GM23338 (cell line): ENCODE measurements around the gene UCN2. TPM values are rescaled to one million over a fixed set of nuclear protein-coding genes. Genes with fewer than 3 reads are reported as not detected.
A peak's percentile ranks its signal among the peaks of the same experiment; 100 is the strongest.

Experiments used
- ATAC-seq: fragments of 200-7000 bp; cut with Tn5 transposase; 3 replicates; pipeline ENCODE4 v1.9.1; 2020
- DNase-seq: peaks from one replicate; pipeline ENCODE4 v3.0.0-alpha.2; 2015; ENCODE audit warnings: low spot score
- H2AFZ ChIP-seq: fragments of 200-600 bp; sonication (generic); 2 replicates; pipeline ENCODE4 v1.8.0; 2016; ENCODE audit warnings: antibody characterized with exemption, mild to moderate bottlenecking, moderate library complexity
- H3F3A ChIP-seq: fragments of 200-600 bp; sonication (generic); replicated peaks from 2 replicates; pipeline ENCODE4 v1.8.0; 2017; ENCODE audit warnings: antibody characterized with exemption, mixed run types, low read depth
- H3K27ac ChIP-seq: fragments of 200-600 bp; sonication (generic); 2 replicates; pipeline ENCODE4 v1.6.1; 2016; ENCODE audit warnings: low read depth
- H3K27me3 ChIP-seq: fragments of 200-600 bp; sonication (generic); 2 replicates; pipeline ENCODE4 v1.8.0; 2016; ENCODE audit warnings: mild to moderate bottlenecking, mixed run types, moderate library complexity; ENCODE audit not compliant: insufficient read depth
- H3K36me3 ChIP-seq: fragments of 200-600 bp; sonication (generic); 2 replicates; pipeline ENCODE4 v1.8.0; 2016; ENCODE audit warnings: mild to moderate bottlenecking; ENCODE audit not compliant: insufficient read depth
- H3K4me1 ChIP-seq: fragments of 200-600 bp; sonication (generic); 2 replicates; pipeline ENCODE4 v1.8.0; 2016; ENCODE audit warnings: mild to moderate bottlenecking, moderate library complexity; ENCODE audit not compliant: insufficient read depth
- H3K4me2 ChIP-seq: fragments of 200-600 bp; sonication (generic); 2 replicates; pipeline ENCODE4 v1.7.1; 2017; ENCODE audit warnings: mixed run types
- H3K4me3 ChIP-seq: fragments of 200-600 bp; sonication (generic); 2 replicates; pipeline ENCODE4 v1.6.1; 2016; ENCODE audit warnings: mixed run types
- H3K79me2 ChIP-seq: fragments of 200-600 bp; sonication (generic); replicated peaks from 2 replicates; pipeline ENCODE4 v1.8.0; 2017; ENCODE audit warnings: mild to moderate bottlenecking; ENCODE audit not compliant: insufficient read depth
- H3K9me2 ChIP-seq: fragments of 200-600 bp; sonication (generic); 2 replicates; pipeline ENCODE4 v1.8.0; 2017; ENCODE audit not compliant: insufficient read depth
- H4K20me1 ChIP-seq: fragments of 200-600 bp; sonication (generic); replicated peaks from 2 replicates; pipeline ENCODE4 v1.8.0; 2017; ENCODE audit warnings: mild to moderate bottlenecking; ENCODE audit not compliant: insufficient read depth
- H3K27ac Mint-ChIP-seq: 2 replicates; pipeline ENCODE4 v1.8.0; 2020; ENCODE audit warnings: inconsistent platforms, mild to moderate bottlenecking, moderate library complexity, mixed read lengths
- H3K27me3 Mint-ChIP-seq: 3 replicates; pipeline ENCODE4 v1.8.0; 2022; ENCODE audit warnings: low read depth, mild to moderate bottlenecking, moderate library complexity, mixed read lengths, inconsistent platforms; ENCODE audit not compliant: insufficient read depth, poor library complexity
- H3K36me3 Mint-ChIP-seq: 3 replicates; pipeline ENCODE4 v1.8.0; 2021; ENCODE audit warnings: low read depth, mild to moderate bottlenecking, inconsistent platforms, moderate library complexity, mixed read lengths
- H3K4me1 Mint-ChIP-seq: 3 replicates; pipeline ENCODE4 v1.8.0; 2020; ENCODE audit warnings: mild to moderate bottlenecking, inconsistent platforms, mixed read lengths
- H3K4me3 Mint-ChIP-seq: 3 replicates; pipeline ENCODE4 v1.8.0; 2021; ENCODE audit warnings: moderate library complexity, mild to moderate bottlenecking, inconsistent platforms, mixed read lengths
- H3K9me3 Mint-ChIP-seq: 3 replicates; pipeline ENCODE4 v1.8.0; 2020; ENCODE audit warnings: moderate library complexity, mild to moderate bottlenecking, inconsistent platforms, mixed read lengths
- CREB1 ChIP-seq: fragments of 250-450 bp; sonication (Bioruptor Pico); IDR thresholded peaks from 2 replicates; pipeline ENCODE4 v1.5.0; 2020; ENCODE audit warnings: low read depth, mild to moderate bottlenecking, moderate library complexity
- CTCF ChIP-seq, 2 experiments: fragments of 200-600 bp in 1 of 2; sonication (generic) in 1 of 2; conservative IDR thresholded peaks; 2 replicates each; pipeline versions ENCODE4 v1.5.1 to v1.6.1; 2016 to 2017; ENCODE audit warnings: antibody characterized with exemption in 2 of 2, low read depth in 2 of 2, mild to moderate bottlenecking in 2 of 2, moderate library complexity in 1 of 2
- ETS1 ChIP-seq: IDR thresholded peaks from 2 replicates; pipeline ENCODE4 v1.6.1; 2016; ENCODE audit warnings: antibody characterized with exemption
- EZH2 ChIP-seq: fragments of 200-600 bp; sonication (generic); IDR thresholded peaks from one replicate; pipeline ENCODE4 v1.8.0; 2017; ENCODE audit warnings: antibody characterized with exemption, mild to moderate bottlenecking, low read depth; ENCODE audit not compliant: unreplicated experiment
- NANOG ChIP-seq: IDR thresholded peaks from 2 replicates; pipeline ENCODE4 v1.6.1; 2016; ENCODE audit warnings: antibody characterized with exemption, borderline replicate concordance
- POLR2AphosphoS5 ChIP-seq: IDR thresholded peaks from 2 replicates; pipeline ENCODE4 v1.6.1; 2016; ENCODE audit warnings: antibody characterized with exemption, low read depth
- REST ChIP-seq: IDR thresholded peaks from one replicate; pipeline ENCODE4 v1.6.1; 2018; ENCODE audit warnings: antibody characterized with exemption; ENCODE audit not compliant: unreplicated experiment
- STAT1 ChIP-seq: IDR thresholded peaks from one replicate; pipeline ENCODE4 v1.6.1; 2016; ENCODE audit warnings: antibody characterized with exemption; ENCODE audit not compliant: unreplicated experiment
- ZNF462 ChIP-seq: fragments of 250-450 bp; sonication (Bioruptor Pico); IDR thresholded peaks from 2 replicates; pipeline ENCODE4 v1.5.0; 2020; ENCODE audit warnings: mild to moderate bottlenecking, moderate library complexity
- polyA plus RNA-seq: library from polyadenylated mRNA; unstranded; fragments of >200 nt; fragmentation: Nextera tagmentation; extraction: Ambion mirVana; gene quantifications from 2 replicates; pipeline ENCODE4 v1.2.1, GENCODE V29; 2016
- total RNA-seq: library from RNA; depleted of rRNA; stranded (reverse); fragments of >200 nt; shearing (Covaris generic); gene quantifications from 2 replicates; pipeline ENCODE4 v1.2.3, GENCODE V29; 2014

UCN2 gene
- total and polyA plus RNA-seq, 2 experiments from 2014 or later = 0.17 TPM; not detected in 1

- no peaks in the 10 kb centered on the region for H3K36me3 ChIP-seq
- H3K4me1 ChIP-seq = no peaks in the 10 kb centered on the region
- no peak for ATAC-seq
- Mint-ChIP-seq H3K4me1 (no peaks in the 10 kb centered on the region), H3K27ac (peak overlapping the region; percentile 12; the same call in 1 of the 2 replicates), H3K36me3 (peaks cover 16% of the 10 kb centered on the region), H3K4me3 (no peak overlapping the region), H3K27me3 (peaks cover 3% of the 10 kb centered on the region), H3K9me3 (no peaks in the 10 kb centered on the region)
- no peak for DNase-seq
- H2AFZ ChIP-seq = no peak overlapping the region
- H3K27ac ChIP-seq = no peak overlapping the region
- TF ChIP-seq ZNF462 (CRISPR knock-in tag) (no peak), CREB1 (CRISPR knock-in tag) (no peak), STAT1 (no peak), POLR2AphosphoS5 (no peak), EZH2 (no peak), REST (no peak), CTCF (conservative IDR thresholded peaks at IDR 0.05; ENCODE audit: low read depth in 2 of 2) (no peak), NANOG (no peak), ETS1 (no peak)
- no peak overlapping the region for H3K4me3 ChIP-seq
- no peaks in the 10 kb centered on the region for H3K79me2 ChIP-seq
- H3F3A ChIP-seq = 0 out of 2 replicates have a peak, but pooled peaks cover 4% of the 10 kb centered on the region
- no peaks in the 10 kb centered on the region for H4K20me1 ChIP-seq
- no peak overlapping the region for H3K4me2 ChIP-seq
- no peaks in the 10 kb centered on the region for H3K9me2 ChIP-seq
- no peaks in the 10 kb centered on the region for H3K27me3 ChIP-seq
Measured at GRCh38 chr3:48524970-48525369, 38.6 kb downstream of the UCN2 start.
